SK-N-SH treated with all-trans-retinoic acid at 6 μM for 48 hours (cell line): Measurements from ENCODE around the gene TMEM121B.
"Not testable (repeated sequence)": the region's sequence is repeated elsewhere in the genome, so short reads cannot be mapped to it uniquely, and the experiment has no call there.

Source experiments
- BACH2 ChIP-seq: fragments of 250-450 bp; sonication (Bioruptor Pico); IDR thresholded peaks from 2 replicates; pipeline ENCODE4 v1.9.0; 2021; ENCODE audit warnings: mild to moderate bottlenecking, borderline replicate concordance
- ISL1 ChIP-seq: fragments of 250-450 bp; sonication (Bioruptor Pico); IDR thresholded peaks from 2 replicates; pipeline ENCODE4 v2.1.2; 2022; ENCODE audit warnings: mild to moderate bottlenecking, moderate library complexity
- PATZ1 ChIP-seq: fragments of 250-450 bp; sonication (Bioruptor Pico); IDR thresholded peaks from 2 replicates; pipeline ENCODE4 v1.8.0; 2020; ENCODE audit warnings: mild to moderate bottlenecking, moderate library complexity, borderline replicate concordance
- ZC3H10 ChIP-seq: fragments of 250-450 bp; sonication (Bioruptor Pico); IDR thresholded peaks from 2 replicates; pipeline ENCODE4 v1.5.1; 2021; ENCODE audit warnings: mild to moderate bottlenecking, moderate library complexity
- ZFP3 ChIP-seq: fragments of 250-450 bp; sonication (Bioruptor Pico); IDR thresholded peaks from 2 replicates; pipeline ENCODE4 v1.5.0; 2020; ENCODE audit warnings: mild to moderate bottlenecking, moderate library complexity
- ZNF565 ChIP-seq: fragments of 450-650 bp; formaldehyde crosslinking; conservative IDR thresholded peaks from 2 replicates; pipeline ENCODE4 v1.5.0; 2020; ENCODE audit warnings: low read depth, mild to moderate bottlenecking, moderate library complexity
- ZNF70 ChIP-seq: fragments of 450-650 bp; formaldehyde crosslinking; IDR thresholded peaks from 2 replicates; pipeline ENCODE4 v1.5.0; 2020; ENCODE audit warnings: mild to moderate bottlenecking, moderate library complexity

DNA sequence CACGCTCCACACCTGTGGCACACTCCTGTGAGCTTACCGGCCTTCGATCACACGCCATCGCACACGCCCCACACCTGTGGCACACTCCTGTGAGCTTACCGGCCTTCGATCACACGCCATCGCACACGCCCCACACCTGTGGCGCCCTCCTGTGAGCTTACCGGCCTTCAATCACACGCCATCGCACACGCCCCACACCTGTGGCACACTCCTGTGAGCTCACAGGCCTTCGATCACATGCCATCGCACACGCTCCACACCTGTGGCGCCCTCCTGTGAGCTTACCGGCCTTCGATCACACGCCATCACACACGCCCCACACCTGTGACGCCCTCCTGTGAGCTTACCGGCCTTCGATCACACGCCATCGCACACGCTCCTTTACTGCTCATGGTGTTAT is 26.3 kb upstream of the TMEM121B start:
- not testable (repeated sequence) for TF ChIP-seq ZNF70; ZNF565; ZFP3 (CRISPR knock-in tag); BACH2 (CRISPR knock-in tag); ZC3H10 (CRISPR knock-in tag); ISL1 (CRISPR knock-in tag); PATZ1 (CRISPR knock-in tag)
